HCT116 (cell line): ENCODE measurements around the gene P2RY14. TPM values are rescaled to one million over a fixed set of nuclear protein-coding genes. Genes with fewer than 3 reads are reported as not detected.

Source experiments
- ATAC-seq: fragments of 200-7000 bp; cut with Tn5 transposase; 2 replicates; pipeline ENCODE4 v1.9.1; 2020; ENCODE audit warnings: mild to moderate bottlenecking, moderate library complexity
- BruUV-seq: library from RNA; stranded (reverse); fragments of 400-500 nt; replicated peaks from 2 replicates; lab custom pipeline; 2021; lab: Mats Ljungman, UMichigan
- CTCF ChIA-PET: fragments of 300-600 bp; sonication (Branson Sonifier 250); formaldehyde crosslinking; loops from one replicate; lab custom pipeline; 2021; ENCODE audit warnings: antibody characterized with exemption; lab: Charles Lee
- POLR2A ChIA-PET: fragments of 300-600, 350-600 bp; sonication (Branson Sonifier 250); formaldehyde crosslinking; loops from one replicate; lab custom pipeline; 2021; ENCODE audit warnings: antibody characterized with exemption; lab: Charles Lee
- RAD21 ChIA-PET, 2 experiments: fragments of 300-600 bp; sonication (Branson Sonifier 250); formaldehyde crosslinking; loops; one replicate each; lab custom pipeline; 2023; ENCODE audit warnings: low total read pairs in 2 of 2; ENCODE audit not compliant: uncharacterized antibody in 2 of 2, unreplicated experiment in 2 of 2, low non-redundant PET in 1 of 2; lab: Charles Lee
- DNase-seq: peaks from one replicate; pipeline ENCODE4 v3.0.0-alpha.2; 2010; ENCODE audit warnings: low read depth, low spot score
- H2AFZ ChIP-seq: fragments of 200-600 bp; shearing (Covaris generic), sonication (generic); 2 replicates; pipeline ENCODE4 v1.6.1; 2017; ENCODE audit warnings: low read depth, mixed run types, mixed read lengths, antibody characterized with exemption, low read length; ENCODE audit not compliant: poor library complexity, severe bottlenecking
- H3K27ac ChIP-seq: 2 replicates; pipeline ENCODE4 v1.5.1; 2012; ENCODE audit warnings: low read depth, low read length
- H3K27me3 ChIP-seq: fragments of 200-600 bp; sonication (generic); 2 replicates; pipeline ENCODE4 v1.6.1; 2016; ENCODE audit warnings: mixed run types, low read length, mixed read lengths; ENCODE audit not compliant: insufficient read depth
- H3K36me3 ChIP-seq, 2 experiments: fragments of 200-500 bp in 1 of 2; fragments of 200-600 bp in 1 of 2; sonication (Bioruptor generic) in 1 of 2; sonication (generic) in 1 of 2; 2 replicates each; pipeline versions ENCODE4 v1.5.1 to v1.6.1; 2014 to 2016; ENCODE audit warnings: low read length in 2 of 2, inconsistent platforms in 1 of 2, mixed read lengths in 1 of 2, mixed run types in 1 of 2; ENCODE audit not compliant: insufficient read depth in 2 of 2, control insufficient read depth in 1 of 2
- H3K4me1 ChIP-seq, 2 experiments: fragments of 200-600 bp in 1 of 2; sonication (generic) in 1 of 2; 2 replicates each; pipeline versions ENCODE4 v1.5.1 to v1.6.1; 2012 to 2017; ENCODE audit warnings: low read length in 2 of 2, inconsistent platforms in 1 of 2, mild to moderate bottlenecking in 1 of 2, mixed read lengths in 1 of 2, mixed run types in 1 of 2, moderate library complexity in 1 of 2; ENCODE audit not compliant: insufficient read depth in 2 of 2, control insufficient read depth in 1 of 2
- H3K4me2 ChIP-seq: fragments of 200-600 bp; sonication (generic); 2 replicates; pipeline ENCODE4 v1.6.1; 2017; ENCODE audit warnings: mixed run types, low read length, mixed read lengths
- H3K4me3 ChIP-seq, 2 experiments: fragments of 200-600 bp in 1 of 2; sonication (generic) in 1 of 2; replicated peaks in 1 of 2; 2 replicates each; pipeline ENCODE4 v1.5.1; 2011 to 2016; ENCODE audit warnings: low read length in 2 of 2, control low read depth in 1 of 2, low read depth in 1 of 2, mild to moderate bottlenecking in 1 of 2, mixed read lengths in 1 of 2, mixed run types in 1 of 2
- H3K79me2 ChIP-seq: fragments of 200-600 bp; sonication (generic); 2 replicates; pipeline ENCODE4 v1.6.1; 2017; ENCODE audit warnings: mild to moderate bottlenecking, mixed run types, low read length, moderate library complexity, mixed read lengths; ENCODE audit not compliant: insufficient read depth
- H3K9ac ChIP-seq: fragments of 200-600 bp; sonication (generic); 2 replicates; pipeline ENCODE4 v1.6.1; 2016; ENCODE audit warnings: low read length, mixed read lengths
- H3K9me2 ChIP-seq: fragments of 200-600 bp; sonication (generic), shearing (Covaris generic); 2 replicates; pipeline ENCODE4 v1.6.1; 2017; ENCODE audit warnings: mixed run types, mild to moderate bottlenecking, moderate library complexity; ENCODE audit not compliant: insufficient read depth
- H3K9me3 ChIP-seq, 2 experiments: fragments of 200-500 bp in 1 of 2; fragments of 200-600 bp in 1 of 2; sonication (Bioruptor generic) in 1 of 2; sonication (generic) in 1 of 2; 2 replicates each; pipeline ENCODE4 v1.6.1; 2014 to 2017; ENCODE audit warnings: low read length in 2 of 2, mixed read lengths in 2 of 2, inconsistent platforms in 1 of 2, low read depth in 1 of 2, mild to moderate bottlenecking in 1 of 2, mixed run types in 1 of 2, moderate library complexity in 1 of 2; ENCODE audit not compliant: control insufficient read depth in 1 of 2, insufficient read depth in 1 of 2
- H4K20me1 ChIP-seq: fragments of 200-600 bp; sonication (generic), shearing (Covaris generic); 2 replicates; pipeline ENCODE4 v1.6.1; 2017; ENCODE audit warnings: mixed run types, mild to moderate bottlenecking, moderate library complexity; ENCODE audit not compliant: insufficient read depth
- CTCF ChIP-seq, 3 experiments: fragments of 200-600 bp in 1 of 3; sonication (generic) in 1 of 3; IDR thresholded peaks in 2 of 3; conservative IDR thresholded peaks in 1 of 3; 2 replicates each; pipeline ENCODE4 v1.5.1; 2012 to 2017; ENCODE audit warnings: low read depth in 2 of 3, low read length in 2 of 3, antibody characterized with exemption in 1 of 3, borderline replicate concordance in 1 of 3, control low read depth in 1 of 3, mild to moderate bottlenecking in 1 of 3, mixed read lengths in 1 of 3, mixed run types in 1 of 3, moderate library complexity in 1 of 3; ENCODE audit not compliant: insufficient read depth in 1 of 3
- ELF1 ChIP-seq: IDR thresholded peaks from 2 replicates; pipeline ENCODE4 v1.6.1; 2012; ENCODE audit warnings: low read depth, borderline replicate concordance
- EZH2 ChIP-seq: fragments of 200-600 bp; sonication (generic); IDR thresholded peaks from 2 replicates; pipeline ENCODE4 v1.6.1; 2017; ENCODE audit warnings: antibody characterized with exemption, mixed run types
- FOSL1 ChIP-seq: IDR thresholded peaks from 2 replicates; pipeline ENCODE4 v1.6.1; 2012; ENCODE audit warnings: low read depth
- JUND ChIP-seq: IDR thresholded peaks from 2 replicates; pipeline ENCODE4 v1.6.1; 2012
- POLR2A ChIP-seq: IDR thresholded peaks from 2 replicates; pipeline ENCODE4 v1.7.0; 2011; ENCODE audit warnings: borderline replicate concordance; ENCODE audit not compliant: insufficient read depth, insufficient read length; ENCODE audit errors: extremely low read depth
- POLR2AphosphoS5 ChIP-seq: IDR thresholded peaks from 2 replicates; pipeline ENCODE4 v1.6.1; 2011; ENCODE audit warnings: mild to moderate bottlenecking, low read depth, low read length, moderate library complexity
- RAD21 ChIP-seq: IDR thresholded peaks from 2 replicates; pipeline ENCODE4 v1.6.1; 2012; ENCODE audit warnings: low read depth, mild to moderate bottlenecking
- intact Hi-C: fragments of 100-400 bp; cut with micrococcal nuclease; formaldehyde crosslinking; loops from 2 replicates; pipeline ENCODE4 v1.10.0; 2022
- total RNA-seq: library from RNA; stranded (reverse); gene quantifications from one replicate; pipeline ENCODE4 v1.2.1, GENCODE V29; 2021; ENCODE audit not compliant: unreplicated experiment

P2RY14 gene
- total RNA-seq, 1 experiment from 2014 or later, result not detected

GRCh38 chr3:151282921-151283320, 4.6 kb upstream of the P2RY14 start:
- ChIA-PET POLR2A (no interaction called here), RAD21 (no interaction called here), CTCF (interaction anchor here (0.7 to 1.6 kb wide), 4 partner anchors 8 to 127 kb away, joined by 3 to 8 read pairs (median 4); no protein-coding TSS in a partner anchor)
- H3K27me3 ChIP-seq, result no peaks in the 10 kb centered on the region
- H2AFZ ChIP-seq, result no peak overlapping the region
- no peak overlapping the region for H3K4me3 ChIP-seq
- no peak overlapping the region for H3K27ac ChIP-seq
- BruUV-seq, result no TSS peak
- no peaks in the 10 kb centered on the region for H3K9me3 ChIP-seq
- no peaks in the 10 kb centered on the region for H3K79me2 ChIP-seq
- peak; percentile 80 for ATAC-seq
- no peaks in the 10 kb centered on the region for H3K4me1 ChIP-seq
- no peaks in the 10 kb centered on the region for H3K36me3 ChIP-seq
- peak; percentile 51 for DNase-seq
- no peaks in the 10 kb centered on the region for H4K20me1 ChIP-seq
- no peak overlapping the region for H3K4me2 ChIP-seq
- intact Hi-C loops, result loop anchor here (1.0 to 10.0 kb wide), 5 partner anchors 55 to 496 kb away; no protein-coding TSS in a partner anchor
- TF ChIP-seq CTCF (IDR thresholded peaks at IDR 0.05 in 2 of 3, conservative IDR thresholded peaks at IDR 0.05 in 1 of 3; ENCODE audit: borderline replicate concordance in 1 of 3, insufficient read depth in 1 of 3, low read depth in 2 of 3, low read length in 2 of 3), result peak; percentile 49 to 85 (median 72)
- TF ChIP-seq EZH2, result no peak
- TF ChIP-seq RAD21, result peak; percentile 91
- no peak for TF ChIP-seq POLR2AphosphoS5
- H3K9ac ChIP-seq, result no peak overlapping the region
- no peaks in the 10 kb centered on the region for H3K9me2 ChIP-seq

GRCh38 chr3:151281671-151282324, 3.5 kb upstream of the P2RY14 start:
- no peaks in the 10 kb centered on the region for H3K79me2 ChIP-seq
- H3K36me3 ChIP-seq, result no peaks in the 10 kb centered on the region
- H3K9ac ChIP-seq, result no peak overlapping the region
- POLR2A ChIA-PET, result no interaction called here
- ATAC-seq (no peak), DNase-seq (no peak)
- TF ChIP-seq JUND (no peak), ELF1 (no peak), POLR2AphosphoS5 (no peak), POLR2A (no peak), EZH2 (no peak), FOSL1 (no peak)
- no peak overlapping the region for H3K4me2 ChIP-seq
- no peaks in the 10 kb centered on the region for H3K4me1 ChIP-seq
- H3K9me3 ChIP-seq, result no peaks in the 10 kb centered on the region
- no peak overlapping the region for H3K27ac ChIP-seq
- intact Hi-C loops, result loop anchor here (5.0 to 10.0 kb wide), 2 partner anchors 357 to 494 kb away; no protein-coding TSS in a partner anchor
- no peaks in the 10 kb centered on the region for H4K20me1 ChIP-seq
- CTCF ChIA-PET, result interaction anchor here (0.7 to 1.6 kb wide), 3 partner anchors 9 to 125 kb away, joined by 3 to 8 read pairs (median 4); no protein-coding TSS in a partner anchor
- H3K4me3 ChIP-seq, result no peak overlapping the region
- no peak overlapping the region for H2AFZ ChIP-seq
- no peaks in the 10 kb centered on the region for H3K9me2 ChIP-seq
- BruUV-seq, result no TSS peak
- H3K27me3 ChIP-seq, result no peaks in the 10 kb centered on the region
- RAD21 ChIA-PET, result no interaction called here
